Raji (cell line): ENCODE measurements around the gene TAS2R38.

ENCODE experiments used
- POLR2A ChIP-seq: IDR thresholded peaks from 2 replicates; pipeline ENCODE4 v1.6.1; 2011; ENCODE audit warnings: low read depth, low read length, control low read depth; ENCODE audit not compliant: insufficient read depth

The TAS2R38 gene

GRCh38 chr7:141990011-141990725 lies 16.6 kb upstream of the TAS2R38 start:
- no peak for TF ChIP-seq POLR2A

GRCh38 chr7:141986923-141987322 lies 13.3 kb upstream of the TAS2R38 start:
- no peak for TF ChIP-seq POLR2A

GRCh38 chr7:141979568-141979967 lies 6.0 kb upstream of the TAS2R38 start:
- no peak for TF ChIP-seq POLR2A

- TF ChIP-seq POLR2A = no peak
Observed at GRCh38 chr7:141978351-141978750, 4.8 kb upstream of the TAS2R38 start.

GRCh38 chr7:141976524-141977245 lies 3.1 kb upstream of the TAS2R38 start:
- no peak for TF ChIP-seq POLR2A

- TF ChIP-seq POLR2A = no peak
Observed at GRCh38 chr7:141975806-141976523, 2.4 kb upstream of the TAS2R38 start.

GRCh38 chr7:141974831-141975230 lies 1.3 kb upstream of the TAS2R38 start:
- TF ChIP-seq POLR2A = no peak

GRCh38 chr7:141960687-141961422 lies 12.7 kb downstream of the TAS2R38 start:
- TF ChIP-seq POLR2A = no peak

- no peak for TF ChIP-seq POLR2A
Observed at GRCh38 chr7:141956084-141956483, 17.5 kb downstream of the TAS2R38 start.

GRCh38 chr7:141954334-141954733 lies 19.2 kb downstream of the TAS2R38 start:
- TF ChIP-seq POLR2A = no peak

- TF ChIP-seq POLR2A = no peak
Observed at GRCh38 chr7:141952461-141952860, 21.1 kb downstream of the TAS2R38 start.

- no peak for TF ChIP-seq POLR2A
Observed at GRCh38 chr7:141950806-141951205, 22.8 kb downstream of the TAS2R38 start.

- no peak for TF ChIP-seq POLR2A
Observed at GRCh38 chr7:141949911-141950310, 23.7 kb downstream of the TAS2R38 start.

GRCh38 chr7:141949451-141949850 lies 24.1 kb downstream of the TAS2R38 start:
- TF ChIP-seq POLR2A = no peak

GRCh38 chr7:141949021-141949420 lies 24.6 kb downstream of the TAS2R38 start:
- TF ChIP-seq POLR2A = no peak
